GM20000 (cell line): Measurements from ENCODE around the gene VWA3A.
"Not testable (repeated sequence)": the region's sequence is repeated elsewhere in the genome, so short reads cannot be mapped to it uniquely, and the experiment has no call there.

Source experiments
- DNase-seq: peaks from one replicate; pipeline ENCODE4 v3.0.0; 2012; ENCODE audit warnings: low spot score
- CTCF ChIP-seq: IDR thresholded peaks from 2 replicates; pipeline ENCODE4 v1.5.1; 2012; ENCODE audit warnings: mild to moderate bottlenecking, control low read depth; ENCODE audit errors: extremely low read depth, missing control alignments

VWA3A gene

GRCh38 chr16:22144520-22144919, 52.2 kb downstream of the VWA3A start:
- TF ChIP-seq CTCF: no peak
- no peak for DNase-seq

- no peak for TF ChIP-seq CTCF
- no peak for DNase-seq
Measured at GRCh38 chr16:22147853-22148252, 55.5 kb downstream of the VWA3A start.

GRCh38 chr16:22151246-22151998, 59.1 kb downstream of the VWA3A start:
- no peak for DNase-seq
- TF ChIP-seq CTCF: no peak

- no peak for TF ChIP-seq CTCF
Measured at GRCh38 chr16:22152316-22152715, 60.0 kb downstream of the VWA3A start.

GRCh38 chr16:22153078-22153477, 60.7 kb downstream of the VWA3A start:
- DNase-seq: not testable (repeated sequence)

More at GRCh38 chr16:22152316-22152715, 60.0 kb downstream of the VWA3A start:
- no peak for DNase-seq

- no peak for DNase-seq
- no peak for TF ChIP-seq CTCF
Measured at GRCh38 chr16:22161401-22161800, 69.1 kb downstream of the VWA3A start.

GRCh38 chr16:22161999-22162655, 69.8 kb downstream of the VWA3A start, which contains the start of gene SDR42E2:
Gene SDR42E2, plus strand, starts transcription at chr16:22162506. Its CDS starts 3,077 bp downstream, at chr16:22165583.
- DNase-seq: peak; percentile 57
- TF ChIP-seq CTCF: no peak
